Natural killer cell (primary cell): Measurements from ENCODE around the gene KAZN. TPM values are rescaled to one million over a fixed set of nuclear protein-coding genes. Genes with fewer than 3 reads are reported as not detected.

Source experiments
- ATAC-seq, 3 donors: fragments of 150-1000 bp in 2 of 3; fragments of 200-7000 bp in 1 of 3; cut with Tn5 transposase; 1 replicate in 1 of 3; 2 replicates in 2 of 3; pipeline ENCODE4 v1.10.0; 2021; ENCODE audit warnings: mild to moderate bottlenecking in 2 of 3, moderate library complexity in 2 of 3
- DNase-seq, 2 donors: peaks; one replicate each; pipeline versions ENCODE4 v3.0.0 to v3.0.0-alpha.2; 2013 to 2021; ENCODE audit warnings: mixed read lengths in 1 of 2
- H3K27ac ChIP-seq: one replicate; pipeline ENCODE4 v1.5.1; 2013; ENCODE audit warnings: mild to moderate bottlenecking, low read length
- H3K27me3 ChIP-seq: one replicate; pipeline ENCODE4 v1.6.1; 2013; ENCODE audit warnings: low read length; ENCODE audit not compliant: control insufficient read depth, insufficient read depth
- H3K36me3 ChIP-seq: one replicate; pipeline ENCODE4 v1.6.1; 2013; ENCODE audit warnings: low read length; ENCODE audit not compliant: control insufficient read depth, insufficient read depth
- H3K4me1 ChIP-seq: one replicate; pipeline ENCODE4 v1.6.1; 2013; ENCODE audit warnings: low read length; ENCODE audit not compliant: control insufficient read depth, insufficient read depth
- H3K4me3 ChIP-seq: one replicate; pipeline ENCODE4 v1.5.1; 2013; ENCODE audit warnings: low read length
- H3K9me3 ChIP-seq: one replicate; pipeline ENCODE4 v1.6.1; 2013; ENCODE audit warnings: low read length; ENCODE audit not compliant: control insufficient read depth, insufficient read depth
- H3K27ac Mint-ChIP-seq, 2 donors: one replicate each; pipeline ENCODE4 v1.8.0; 2022; ENCODE audit warnings: mild to moderate bottlenecking in 2 of 2, mixed read lengths in 2 of 2, moderate library complexity in 1 of 2
- H3K27me3 Mint-ChIP-seq, 2 donors: one replicate each; pipeline ENCODE4 v1.8.0; 2022; ENCODE audit warnings: low read depth in 2 of 2, mixed read lengths in 2 of 2
- H3K36me3 Mint-ChIP-seq: one replicate; pipeline ENCODE4 v1.8.0; 2022; ENCODE audit warnings: mixed read lengths
- H3K4me1 Mint-ChIP-seq, 2 donors: one replicate each; pipeline ENCODE4 v1.8.0; 2022; ENCODE audit warnings: mixed read lengths in 2 of 2
- H3K4me3 Mint-ChIP-seq: one replicate; pipeline ENCODE4 v1.8.0; 2022; ENCODE audit warnings: mild to moderate bottlenecking, moderate library complexity, mixed read lengths
- H3K9me3 Mint-ChIP-seq, 2 donors: one replicate each; pipeline ENCODE4 v1.8.0; 2022; ENCODE audit warnings: mixed read lengths in 2 of 2
- CTCF ChIP-seq: fragments of 200-600 bp; IDR thresholded peaks from one replicate; pipeline ENCODE4 v1.8.0; 2022; ENCODE audit warnings: antibody characterized with exemption
- WGBS: methylation state at CpG from one replicate; pipeline ENCODE4 v1.1.7; 2013; ENCODE audit warnings: missing lambda C conversion rate; ENCODE audit not compliant: insufficient coverage; 5-methylcytosine and 5-hydroxymethylcytosine counted together
- intact Hi-C: fragments of 100-400 bp; cut with micrococcal nuclease; formaldehyde crosslinking; loops from one replicate; pipeline ENCODE4 v1.14.2; 2022
- total RNA-seq, 4 donors: library from RNA; stranded (reverse); fragments of 120-200 nt in 1 of 4; gene quantifications; one replicate each; pipeline versions ENCODE4 v1.2.3 to v1.2.4, GENCODE V29; 2013 to 2022

The KAZN gene
- total RNA-seq, 3 donors from 2014 or later (not counting 1 experiment from before 2014, with no cell fraction given) = 1.2 to 2.0 (median 1.7) TPM

- intact Hi-C loops = no loop called here
- Mint-ChIP-seq H3K9me3 (no peaks in the 10 kb centered on the region), H3K36me3 (no peaks in the 10 kb centered on the region), H3K27ac (no peak overlapping the region), H3K4me1 (peaks cover 10% of the 10 kb centered on the region in 2 donors), H3K4me3 (no peak overlapping the region), H3K27me3 (no peaks in the 10 kb centered on the region)
- Histone ChIP-seq H3K4me1 (no peaks in the 10 kb centered on the region), H3K27me3 (no peaks in the 10 kb centered on the region), H3K4me3 (no peak overlapping the region), H3K27ac (no peak overlapping the region), H3K36me3 (no peaks in the 10 kb centered on the region), H3K9me3 (peaks cover 17% of the 10 kb centered on the region)
- 74% methylated on average over 9 of the region's 9 CpGs for WGBS
- TF ChIP-seq CTCF = no peak
- ATAC-seq (no peak), DNase-seq (no peak)
Measured at GRCh38 chr1:14809191-14809981, 210.9 kb downstream of the KAZN start.

DNA sequence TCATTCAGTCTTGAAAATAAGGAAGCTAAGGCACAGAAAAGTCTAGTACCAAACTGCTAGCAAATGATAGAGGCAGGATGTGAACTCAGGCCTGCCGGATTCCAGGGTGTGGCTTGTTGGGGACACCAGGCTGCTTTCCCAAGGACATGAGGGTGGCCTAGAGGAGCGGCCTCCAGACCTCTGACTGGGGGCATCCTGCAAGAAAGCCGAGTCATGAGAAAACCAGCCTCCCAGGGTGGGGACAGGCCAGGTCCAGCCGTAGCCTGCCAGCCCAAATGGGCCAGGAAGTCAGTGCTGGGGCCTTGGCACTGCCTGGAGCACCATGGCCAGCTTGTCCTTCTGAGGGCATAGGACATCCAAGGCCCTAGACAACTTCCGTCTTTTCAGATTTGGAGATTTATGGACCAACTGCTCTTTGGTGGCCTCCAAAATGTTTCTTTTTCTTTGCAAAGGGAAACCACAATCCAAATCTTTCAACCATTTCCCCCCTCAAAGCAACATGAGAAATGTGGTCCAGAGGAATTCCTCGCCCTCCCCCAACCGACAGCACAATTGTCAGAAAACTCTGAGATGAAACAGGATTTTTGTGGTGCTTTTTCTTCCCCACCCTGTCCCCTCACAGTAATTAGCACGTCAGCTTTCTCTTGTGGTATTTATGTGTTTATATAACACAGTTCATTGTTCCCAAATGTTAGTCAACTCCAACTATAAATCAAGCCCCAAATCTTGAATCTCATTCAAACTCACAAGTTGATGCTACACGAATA lies 212.3 kb downstream of the KAZN start:
- H3K36me3 Mint-ChIP-seq = no peaks in the 10 kb centered on the region
- H3K27me3 ChIP-seq = no peaks in the 10 kb centered on the region

GRCh38 chr1:14811573-14811972 lies 213.1 kb downstream of the KAZN start:
- peaks cover 10% of the 10 kb centered on the region in 2 donors for H3K4me1 Mint-ChIP-seq
- intact Hi-C loops = no loop called here
- Histone ChIP-seq H3K27me3 (no peaks in the 10 kb centered on the region), H3K36me3 (no peaks in the 10 kb centered on the region), H3K4me3 (no peak overlapping the region), H3K27ac (no peak overlapping the region), H3K4me1 (no peaks in the 10 kb centered on the region), H3K9me3 (peaks cover 10% of the 10 kb centered on the region)
- WGBS = 77% methylated on average over 2 of the region's 3 CpGs
- H3K27ac Mint-ChIP-seq = no peak overlapping the region
- ATAC-seq = no peak
- no peaks in the 10 kb centered on the region for H3K36me3 Mint-ChIP-seq
- no peak for DNase-seq
- no peaks in the 10 kb centered on the region for H3K27me3 Mint-ChIP-seq
- no peak overlapping the region for H3K4me3 Mint-ChIP-seq
- TF ChIP-seq CTCF = no peak
- H3K9me3 Mint-ChIP-seq = no peaks in the 10 kb centered on the region

More for the DNA sequence above, 212.3 kb downstream of the KAZN start:
- intact Hi-C loops = no loop called here
- H3K4me1 ChIP-seq = no peaks in the 10 kb centered on the region
- H3K36me3 ChIP-seq = no peaks in the 10 kb centered on the region
- no peak overlapping the region for H3K27ac ChIP-seq
- DNase-seq (no peak), ATAC-seq (no peak)
- Mint-ChIP-seq H3K9me3 (no peaks in the 10 kb centered on the region), H3K4me3 (no peak overlapping the region), H3K4me1 (peaks cover 10% of the 10 kb centered on the region in 2 donors), H3K27me3 (no peaks in the 10 kb centered on the region), H3K27ac (no peak overlapping the region)
- no peak for TF ChIP-seq CTCF
- H3K9me3 ChIP-seq = peaks cover 17% of the 10 kb centered on the region
- 37% methylated on average over 5 of the region's 9 CpGs for WGBS
- H3K4me3 ChIP-seq = no peak overlapping the region
